Activated CD8-positive, alpha-beta T cell treated with anti-CD3 and anti-CD28 coated beads for 36 hours (primary cell): ENCODE measurements around the gene IYD. TPM values are rescaled to one million over a fixed set of nuclear protein-coding genes. Genes with fewer than 3 reads are reported as not detected.
A peak's percentile ranks its signal among the peaks of the same experiment; 100 is the strongest.

Experiments
- ATAC-seq: fragments of 200-7000 bp; cut with Tn5 transposase; one replicate; pipeline ENCODE4 v1.10.0; 2021; ENCODE audit warnings: mild to moderate bottlenecking, moderate library complexity
- CTCF ChIA-PET: fragments of 350-600 bp; sonication (Branson Sonifier 250); formaldehyde crosslinking; loops from one replicate; lab custom pipeline; 2021; ENCODE audit warnings: antibody characterized with exemption; lab: Charles Lee
- POLR2A ChIA-PET: fragments of 350-600 bp; sonication (Branson Sonifier 250); formaldehyde crosslinking; loops from one replicate; lab custom pipeline; 2021; ENCODE audit warnings: antibody characterized with exemption; lab: Charles Lee
- DNase-seq: peaks from one replicate; pipeline ENCODE4 v3.0.0-alpha.2; 2020
- H3K27ac Mint-ChIP-seq: one replicate; pipeline ENCODE4 v1.8.0; 2021; ENCODE audit warnings: mild to moderate bottlenecking, mixed read lengths
- H3K27me3 Mint-ChIP-seq: one replicate; pipeline ENCODE4 v1.8.0; 2021; ENCODE audit warnings: mixed read lengths
- H3K36me3 Mint-ChIP-seq: one replicate; pipeline ENCODE4 v1.8.0; 2021; ENCODE audit warnings: low read depth, mixed read lengths
- H3K4me1 Mint-ChIP-seq: one replicate; pipeline ENCODE4 v1.8.0; 2021; ENCODE audit warnings: low read depth, mixed read lengths
- H3K4me3 Mint-ChIP-seq: one replicate; pipeline ENCODE4 v1.8.0; 2021; ENCODE audit warnings: mild to moderate bottlenecking, moderate library complexity, mixed read lengths
- H3K9me3 Mint-ChIP-seq: one replicate; pipeline ENCODE4 v1.8.0; 2021; ENCODE audit warnings: mixed read lengths
- CTCF ChIP-seq: fragments of 200-600 bp; IDR thresholded peaks from one replicate; pipeline ENCODE4 v1.8.0; 2022; ENCODE audit warnings: antibody characterized with exemption, mild to moderate bottlenecking
- intact Hi-C: fragments of 100-400 bp; cut with micrococcal nuclease; formaldehyde crosslinking; loops from one replicate; pipeline ENCODE4 v1.10.0; 2022
- total RNA-seq, 2 experiments: library from RNA; stranded (reverse); gene quantifications; one replicate each; pipeline ENCODE4 v1.2.3, GENCODE V29; 2021

Gene IYD
- total RNA-seq, 2 experiments from 2014 or later: not detected

- Mint-ChIP-seq H3K4me1 (no peaks in the 10 kb centered on the region), H3K27ac (no peak overlapping the region), H3K36me3 (no peaks in the 10 kb centered on the region), H3K27me3 (peaks cover 12% of the 10 kb centered on the region), H3K9me3 (no peaks in the 10 kb centered on the region), H3K4me3 (no peak overlapping the region)
- TF ChIP-seq CTCF: no peak
- ATAC-seq (no peak), DNase-seq (no peak)
- POLR2A ChIA-PET: no interaction called here
- CTCF ChIA-PET: interaction anchor here (0.7 to 6.6 kb wide), 7 partner anchors 8 to 936 kb away, joined by 3 to 162 read pairs (median 3); partner anchors contain the start of gene ULBP3
- intact Hi-C loops: no loop called here
These were observed 23.8 kb downstream of the IYD start for GRCh38 chr6:150392452-150393220.

GRCh38 chr6:150394053-150394898, 25.5 kb downstream of the IYD start:
- H3K27me3 Mint-ChIP-seq: peaks cover 10% of the 10 kb centered on the region

GRCh38 chr6:150394899-150395295, 26.1 kb downstream of the IYD start:
- POLR2A ChIA-PET: interaction anchor here (0.6 kb wide), 1 partner anchor 248 kb away, joined by 3 read pairs; no protein-coding TSS in a partner anchor
- no peak overlapping the region for H3K4me3 Mint-ChIP-seq
- TF ChIP-seq CTCF: no peak
- ATAC-seq: no peak
- H3K27ac Mint-ChIP-seq: no peak overlapping the region
- H3K27me3 Mint-ChIP-seq: peaks cover 5% of the 10 kb centered on the region
- H3K4me1 Mint-ChIP-seq: no peaks in the 10 kb centered on the region
- DNase-seq: no peak
- no peaks in the 10 kb centered on the region for H3K9me3 Mint-ChIP-seq
- CTCF ChIA-PET: interaction anchor here (0.7 to 6.6 kb wide), 38 partner anchors 10 to 619 kb away, joined by 3 to 162 read pairs (median 4); partner anchors contain the start of gene ULBP3
- intact Hi-C loops: loop anchor here (5.0 kb wide), 1 partner anchor 323 kb away; no protein-coding TSS in a partner anchor
- H3K36me3 Mint-ChIP-seq: no peaks in the 10 kb centered on the region

More at GRCh38 chr6:150394053-150394898, 25.5 kb downstream of the IYD start:
- ATAC-seq (no peak), DNase-seq (no peak)
- intact Hi-C loops: no loop called here
- Mint-ChIP-seq H3K9me3 (no peaks in the 10 kb centered on the region), H3K27ac (no peak overlapping the region), H3K36me3 (no peaks in the 10 kb centered on the region), H3K4me1 (no peaks in the 10 kb centered on the region), H3K4me3 (no peak overlapping the region)
- TF ChIP-seq CTCF: no peak
- POLR2A ChIA-PET: no interaction called here
- CTCF ChIA-PET: interaction anchor here (0.7 to 6.6 kb wide), 28 partner anchors 9 to 620 kb away, joined by 3 to 162 read pairs (median 5); partner anchors contain the start of gene ULBP3

GRCh38 chr6:150395388-150396009, 26.7 kb downstream of the IYD start:
- DNase-seq (peak; percentile 61), ATAC-seq (peak; percentile 71)
- peak; percentile 64 for TF ChIP-seq CTCF
- Mint-ChIP-seq H3K36me3 (no peaks in the 10 kb centered on the region), H3K4me3 (no peak overlapping the region), H3K27ac (no peak overlapping the region), H3K9me3 (no peaks in the 10 kb centered on the region), H3K4me1 (no peaks in the 10 kb centered on the region), H3K27me3 (peaks cover 5% of the 10 kb centered on the region)
- intact Hi-C loops: loop anchor here (5.0 kb wide), 1 partner anchor 323 kb away; no protein-coding TSS in a partner anchor
- POLR2A ChIA-PET: interaction anchor here (0.6 kb wide), 1 partner anchor 249 kb away, joined by 3 read pairs; no protein-coding TSS in a partner anchor
- CTCF ChIA-PET: interaction anchor here (0.7 to 6.6 kb wide), 43 partner anchors 9 to 573 kb away, joined by 3 to 162 read pairs (median 4); partner anchors contain the start of genes PLEKHG1 and ULBP3
